WTC11 (cell line): ENCODE measurements around the gene DSG3. TPM values are rescaled to one million over a fixed set of nuclear protein-coding genes. Genes with fewer than 3 reads are reported as not detected.
A peak's percentile ranks its signal among the peaks of the same experiment; 100 is the strongest.

Experiments
- ATAC-seq: fragments of 200-7000 bp; cut with Tn5 transposase; 2 replicates; pipeline ENCODE4 v1.10.0; 2021; ENCODE audit warnings: mild to moderate bottlenecking, moderate library complexity
- CTCF ChIA-PET: fragments of 300-600 bp; sonication (Branson Sonifier 250); formaldehyde crosslinking; loops from one replicate; lab custom pipeline; 2021; ENCODE audit warnings: antibody characterized with exemption; lab: Charles Lee
- POLR2A ChIA-PET: fragments of 350-600 bp; sonication (Branson Sonifier 250); formaldehyde crosslinking; loops from one replicate; lab custom pipeline; 2021; ENCODE audit warnings: antibody characterized with exemption; lab: Charles Lee
- DNase-seq: peaks from one replicate; pipeline ENCODE4 v3.0.0; 2021; ENCODE audit warnings: low spot score
- H3K27ac Mint-ChIP-seq: 2 replicates; pipeline ENCODE4 v1.8.0; 2021; ENCODE audit warnings: mixed read lengths
- H3K27me3 Mint-ChIP-seq: 2 replicates; pipeline ENCODE4 v1.8.0; 2021; ENCODE audit warnings: low read depth, mild to moderate bottlenecking, moderate library complexity, mixed read lengths
- H3K36me3 Mint-ChIP-seq: 2 replicates; pipeline ENCODE4 v1.8.0; 2021; ENCODE audit warnings: mixed read lengths
- H3K4me1 Mint-ChIP-seq: 2 replicates; pipeline ENCODE4 v1.8.0; 2022; ENCODE audit warnings: mixed read lengths
- H3K4me3 Mint-ChIP-seq: 2 replicates; pipeline ENCODE4 v1.8.0; 2021; ENCODE audit warnings: mild to moderate bottlenecking, moderate library complexity, mixed read lengths
- H3K9me3 Mint-ChIP-seq: 2 replicates; pipeline ENCODE4 v1.8.0; 2021; ENCODE audit warnings: mixed read lengths
- AFF4 ChIP-seq: sonication (generic); formaldehyde crosslinking; IDR thresholded peaks from 2 replicates; pipeline ENCODE4 v1.8.1; 2023; ENCODE audit warnings: mild to moderate bottlenecking, missing genetic modification reagents, borderline replicate concordance
- ATF1 ChIP-seq: sonication (generic); formaldehyde crosslinking; IDR thresholded peaks from 2 replicates; pipeline ENCODE4 v1.8.1; 2023; ENCODE audit warnings: mild to moderate bottlenecking, moderate library complexity, missing genetic modification reagents
- E2F1 ChIP-seq: sonication (generic); formaldehyde crosslinking; IDR thresholded peaks from 2 replicates; pipeline ENCODE4 v1.8.0; 2022; ENCODE audit warnings: mild to moderate bottlenecking, missing genetic modification reagents
- ETV6 ChIP-seq: sonication (generic); formaldehyde crosslinking; IDR thresholded peaks from 2 replicates; pipeline ENCODE4 v1.8.1; 2022; ENCODE audit warnings: mild to moderate bottlenecking, missing genetic modification reagents
- FOXJ3 ChIP-seq: sonication (generic); formaldehyde crosslinking; IDR thresholded peaks from 2 replicates; pipeline ENCODE4 v1.9.0; 2021; ENCODE audit warnings: missing genetic modification reagents, mild to moderate bottlenecking, borderline replicate concordance
- GTF2I ChIP-seq: fragments of 250-450 bp; sonication (Bioruptor Pico); conservative IDR thresholded peaks from 2 replicates; pipeline ENCODE4 v1.4.0; 2021; ENCODE audit warnings: mild to moderate bottlenecking
- HMGA2 ChIP-seq: fragments of 250-450 bp; sonication (Bioruptor Pico); IDR thresholded peaks from 2 replicates; pipeline ENCODE4 v1.4.0; 2021; ENCODE audit warnings: mild to moderate bottlenecking, moderate library complexity
- IRF1 ChIP-seq: sonication (generic); formaldehyde crosslinking; IDR thresholded peaks from 2 replicates; pipeline ENCODE4 v1.8.0; 2023; ENCODE audit warnings: missing genetic modification reagents
- NR1H2 ChIP-seq: sonication (generic); formaldehyde crosslinking; IDR thresholded peaks from 2 replicates; pipeline ENCODE4 v1.9.0; 2021; ENCODE audit warnings: mild to moderate bottlenecking, moderate library complexity, missing genetic modification reagents
- PRRX2 ChIP-seq: fragments of 250-450 bp; sonication (Bioruptor Pico); IDR thresholded peaks from 2 replicates; pipeline ENCODE4 v1.8.0; 2021; ENCODE audit warnings: mild to moderate bottlenecking
- RELA ChIP-seq: sonication (generic); formaldehyde crosslinking; IDR thresholded peaks from 2 replicates; pipeline ENCODE4 v1.8.1; 2022; ENCODE audit warnings: missing genetic modification reagents, mild to moderate bottlenecking, borderline replicate concordance
- TCF7 ChIP-seq: sonication (generic); formaldehyde crosslinking; IDR thresholded peaks from 2 replicates; pipeline ENCODE4 v1.8.0; 2022; ENCODE audit warnings: mild to moderate bottlenecking, low read depth, missing genetic modification reagents, moderate library complexity
- TEAD4 ChIP-seq: sonication (generic); formaldehyde crosslinking; IDR thresholded peaks from 2 replicates; pipeline ENCODE4 v1.8.0; 2022; ENCODE audit warnings: mild to moderate bottlenecking, missing genetic modification reagents
- ZBTB21 ChIP-seq: sonication (generic); formaldehyde crosslinking; IDR thresholded peaks from 2 replicates; pipeline ENCODE4 v1.8.1; 2023; ENCODE audit warnings: mild to moderate bottlenecking, missing genetic modification reagents, borderline replicate concordance
- ZNF219 ChIP-seq: sonication (generic); formaldehyde crosslinking; IDR thresholded peaks from 2 replicates; pipeline ENCODE4 v1.8.0; 2023; ENCODE audit warnings: missing genetic modification reagents, mild to moderate bottlenecking, borderline replicate concordance
- ZNF317 ChIP-seq: sonication (generic); formaldehyde crosslinking; IDR thresholded peaks from 2 replicates; pipeline ENCODE4 v1.8.1; 2023; ENCODE audit warnings: low read depth, mild to moderate bottlenecking, moderate library complexity, missing genetic modification reagents, borderline replicate concordance
- ZNF512 ChIP-seq: sonication (generic); formaldehyde crosslinking; IDR thresholded peaks from 2 replicates; pipeline ENCODE4 v1.8.1; 2022; ENCODE audit warnings: missing genetic modification reagents, borderline replicate concordance
- ZNF671 ChIP-seq: fragments of 250-450 bp; sonication (Bioruptor Pico); IDR thresholded peaks from 2 replicates; pipeline ENCODE4 v1.8.0; 2021; ENCODE audit warnings: mild to moderate bottlenecking
- total RNA-seq: library from RNA; stranded (reverse); gene quantifications from 3 replicates; pipeline ENCODE4 v1.2.3, GENCODE V29; 2021
- TF ChIP-seq, protein P1 (sequence below): sonication (generic); formaldehyde crosslinking; IDR thresholded peaks from 2 replicates; pipeline ENCODE4 v1.8.0; 2022; ENCODE audit warnings: mild to moderate bottlenecking, missing genetic modification reagents
- TF ChIP-seq, protein P2 (sequence below): sonication (generic); formaldehyde crosslinking; IDR thresholded peaks from 2 replicates; pipeline ENCODE4 v1.8.1; 2023; ENCODE audit warnings: mild to moderate bottlenecking, moderate library complexity, missing genetic modification reagents

The DSG3 gene
- total RNA-seq, 1 experiment from 2014 or later: 0.04 TPM

DNA sequence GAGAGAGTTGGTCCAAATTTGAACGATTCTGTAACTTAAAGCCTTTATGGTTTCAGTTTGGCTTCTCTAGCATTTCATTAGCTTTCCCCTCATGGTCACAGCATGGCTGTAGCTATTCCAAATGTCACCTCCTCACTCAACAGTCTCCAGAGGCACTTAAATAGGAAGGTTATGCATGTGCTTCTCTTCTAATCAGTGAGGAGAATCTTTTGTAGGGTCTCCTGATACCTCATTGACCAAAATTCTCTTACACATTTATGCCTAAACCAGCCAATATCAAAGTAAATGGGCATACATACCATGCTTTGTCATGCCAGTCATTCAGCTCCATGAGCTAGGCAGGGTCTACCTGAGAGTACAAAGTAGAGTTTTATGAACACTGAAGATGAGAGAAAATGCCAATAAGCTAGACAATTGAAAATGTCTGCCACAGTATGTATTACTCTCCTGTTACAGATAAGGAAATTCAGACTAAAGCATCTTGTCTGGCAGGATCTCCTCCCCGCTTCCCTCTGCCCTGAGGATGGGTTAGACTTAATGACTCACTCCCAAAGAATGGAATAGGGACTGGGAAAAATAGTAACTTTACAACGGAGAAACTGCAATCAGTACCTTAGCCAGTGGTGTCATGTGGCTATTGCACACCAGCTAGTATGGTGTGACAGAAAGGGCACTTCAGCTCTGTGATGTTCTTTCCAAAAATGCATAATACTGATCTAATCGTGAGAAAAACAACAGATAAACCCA is 65.8 kb downstream of the DSG3 start:
- H3K9me3 Mint-ChIP-seq: no peaks in the 10 kb centered on the region
- DNase-seq (no peak), ATAC-seq (peak; percentile 46)
- H3K4me1 Mint-ChIP-seq: peaks cover 33% of the 10 kb centered on the region
- TF ChIP-seq GTF2I (CRISPR knock-in tag) (no peak), PRRX2 (no peak), ZNF317 (CRISPR knock-in tag) (no peak), RELA (CRISPR knock-in tag) (no peak), ZNF512 (CRISPR knock-in tag) (no peak), ZBTB21 (CRISPR knock-in tag) (no peak)
- TF ChIP-seq, protein P1, sequence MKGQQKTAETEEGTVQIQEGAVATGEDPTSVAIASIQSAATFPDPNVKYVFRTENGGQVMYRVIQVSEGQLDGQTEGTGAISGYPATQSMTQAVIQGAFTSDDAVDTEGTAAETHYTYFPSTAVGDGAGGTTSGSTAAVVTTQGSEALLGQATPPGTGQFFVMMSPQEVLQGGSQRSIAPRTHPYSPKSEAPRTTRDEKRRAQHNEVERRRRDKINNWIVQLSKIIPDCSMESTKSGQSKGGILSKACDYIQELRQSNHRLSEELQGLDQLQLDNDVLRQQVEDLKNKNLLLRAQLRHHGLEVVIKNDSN (CRISPR knock-in tag): no peak
- H3K4me3 Mint-ChIP-seq: no peak overlapping the region
- peaks cover 3% of the 10 kb centered on the region; the same call in 1 of the 2 replicates for H3K36me3 Mint-ChIP-seq
- ChIA-PET CTCF (interaction anchor here (1.3 to 1.7 kb wide), 2 partner anchors 16 to 89 kb away, joined by 4 to 5 read pairs; partner anchors contain the start of gene DSG2), POLR2A (no interaction called here)
- no peaks in the 10 kb centered on the region for H3K27me3 Mint-ChIP-seq
- peak overlapping the region; percentile 67 for H3K27ac Mint-ChIP-seq

DNA sequence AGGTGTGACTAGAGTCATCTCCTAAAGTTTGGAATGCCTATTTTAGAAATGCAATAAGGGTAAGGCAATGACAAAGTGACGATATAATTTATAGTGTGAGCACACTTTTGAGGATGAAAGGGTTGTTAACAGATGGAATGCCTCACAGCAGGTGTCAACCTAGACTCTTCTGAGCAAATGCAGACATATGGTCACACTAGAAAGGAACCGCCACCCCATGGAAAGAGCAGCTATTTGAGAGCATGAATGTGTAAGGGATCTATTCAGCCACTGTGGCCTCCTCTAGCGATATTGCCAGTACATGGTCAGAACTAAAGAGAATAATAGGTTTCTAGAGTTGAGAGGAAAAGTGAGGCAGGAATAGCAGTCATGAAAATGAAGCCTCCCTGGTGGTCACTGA is 68.9 kb downstream of the DSG3 start:
- TF ChIP-seq ZNF219 (CRISPR knock-in tag) (no peak), E2F1 (no peak), TEAD4 (CRISPR knock-in tag) (no peak), ATF1 (no peak), TCF7 (CRISPR knock-in tag) (no peak), IRF1 (CRISPR knock-in tag) (no peak), ZNF671 (CRISPR knock-in tag) (no peak), PRRX2 (no peak)
- Mint-ChIP-seq H3K4me3 (no peak overlapping the region), H3K27ac (no peak overlapping the region), H3K9me3 (no peaks in the 10 kb centered on the region), H3K4me1 (peaks cover 28% of the 10 kb centered on the region), H3K27me3 (no peaks in the 10 kb centered on the region), H3K36me3 (peaks cover 22% of the 10 kb centered on the region)
- ChIA-PET CTCF (interaction anchor here (1.0 to 2.2 kb wide), 2 partner anchors 92 to 461 kb away, joined by 3 to 8 read pairs; no protein-coding TSS in a partner anchor), POLR2A (no interaction called here)
- ATAC-seq (peak; percentile 42), DNase-seq (no peak)

- Mint-ChIP-seq H3K9me3 (no peaks in the 10 kb centered on the region), H3K27ac (no peak overlapping the region), H3K36me3 (peaks cover 74% of the 10 kb centered on the region), H3K27me3 (no peaks in the 10 kb centered on the region), H3K4me3 (no peak overlapping the region), H3K4me1 (no peaks in the 10 kb centered on the region)
- ATAC-seq (no peak), DNase-seq (no peak)
- ChIA-PET POLR2A (no interaction called here), CTCF (no interaction called here)
- no peak for TF ChIP-seq NR1H2 (CRISPR knock-in tag)
- no peak for TF ChIP-seq ETV6 (CRISPR knock-in tag)
- TF ChIP-seq TEAD4 (CRISPR knock-in tag): no peak
- TF ChIP-seq E2F1: no peak
- TF ChIP-seq FOXJ3 (CRISPR knock-in tag): no peak
- TF ChIP-seq AFF4 (CRISPR knock-in tag): no peak
- no peak for TF ChIP-seq HMGA2 (CRISPR knock-in tag)
- TF ChIP-seq, protein P2, sequence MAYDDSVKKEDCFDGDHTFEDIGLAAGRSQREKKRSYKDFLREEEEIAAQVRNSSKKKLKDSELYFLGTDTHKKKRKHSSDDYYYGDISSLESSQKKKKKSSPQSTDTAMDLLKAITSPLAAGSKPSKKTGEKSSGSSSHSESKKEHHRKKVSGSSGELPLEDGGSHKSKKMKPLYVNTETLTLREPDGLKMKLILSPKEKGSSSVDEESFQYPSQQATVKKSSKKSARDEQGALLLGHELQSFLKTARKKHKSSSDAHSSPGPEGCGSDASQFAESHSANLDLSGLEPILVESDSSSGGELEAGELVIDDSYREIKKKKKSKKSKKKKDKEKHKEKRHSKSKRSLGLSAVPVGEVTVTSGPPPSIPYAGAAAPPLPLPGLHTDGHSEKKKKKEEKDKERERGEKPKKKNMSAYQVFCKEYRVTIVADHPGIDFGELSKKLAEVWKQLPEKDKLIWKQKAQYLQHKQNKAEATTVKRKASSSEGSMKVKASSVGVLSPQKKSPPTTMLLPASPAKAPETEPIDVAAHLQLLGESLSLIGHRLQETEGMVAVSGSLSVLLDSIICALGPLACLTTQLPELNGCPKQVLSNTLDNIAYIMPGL (CRISPR knock-in tag): no peak
These were observed 78.8 kb downstream of the DSG3 start for GRCh38 chr18:31526374-31526773.
